22Rv1 (cell line): Measurements from ENCODE around the gene OBP2B.

Experiments used
- ZFX ChIP-seq: fragments of 450-650 bp; IDR thresholded peaks from 2 replicates; pipeline ENCODE4 v1.6.1; 2017; ENCODE audit warnings: antibody characterized with exemption, borderline replicate concordance
- TF ChIP-seq, protein P1 (sequence below): fragments of 450-650 bp; IDR thresholded peaks from 2 replicates; pipeline ENCODE4 v1.5.1; 2017; ENCODE audit warnings: mild to moderate bottlenecking

DNA sequence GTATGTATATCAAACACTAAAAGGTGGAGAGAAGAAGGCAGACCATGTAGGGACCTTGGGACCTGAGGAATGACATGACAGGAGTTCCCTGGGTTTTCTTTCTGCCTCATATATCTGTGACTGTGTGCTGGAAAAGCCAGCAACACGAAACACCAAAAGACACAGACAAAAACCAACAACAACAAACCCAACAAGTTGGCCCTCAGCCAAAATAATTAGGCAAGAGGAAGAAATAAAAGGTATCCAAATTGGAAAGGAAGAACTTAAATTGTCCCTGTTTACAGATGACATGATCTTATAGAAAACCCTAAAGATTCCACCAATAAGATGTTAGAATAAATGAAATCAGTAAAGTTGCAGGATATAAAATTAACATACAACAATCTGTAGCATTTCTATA, 44.2 kb upstream of the OBP2B start:
- TF ChIP-seq, protein P1, sequence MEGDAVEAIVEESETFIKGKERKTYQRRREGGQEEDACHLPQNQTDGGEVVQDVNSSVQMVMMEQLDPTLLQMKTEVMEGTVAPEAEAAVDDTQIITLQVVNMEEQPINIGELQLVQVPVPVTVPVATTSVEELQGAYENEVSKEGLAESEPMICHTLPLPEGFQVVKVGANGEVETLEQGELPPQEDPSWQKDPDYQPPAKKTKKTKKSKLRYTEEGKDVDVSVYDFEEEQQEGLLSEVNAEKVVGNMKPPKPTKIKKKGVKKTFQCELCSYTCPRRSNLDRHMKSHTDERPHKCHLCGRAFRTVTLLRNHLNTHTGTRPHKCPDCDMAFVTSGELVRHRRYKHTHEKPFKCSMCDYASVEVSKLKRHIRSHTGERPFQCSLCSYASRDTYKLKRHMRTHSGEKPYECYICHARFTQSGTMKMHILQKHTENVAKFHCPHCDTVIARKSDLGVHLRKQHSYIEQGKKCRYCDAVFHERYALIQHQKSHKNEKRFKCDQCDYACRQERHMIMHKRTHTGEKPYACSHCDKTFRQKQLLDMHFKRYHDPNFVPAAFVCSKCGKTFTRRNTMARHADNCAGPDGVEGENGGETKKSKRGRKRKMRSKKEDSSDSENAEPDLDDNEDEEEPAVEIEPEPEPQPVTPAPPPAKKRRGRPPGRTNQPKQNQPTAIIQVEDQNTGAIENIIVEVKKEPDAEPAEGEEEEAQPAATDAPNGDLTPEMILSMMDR, result no peak
- TF ChIP-seq ZFX, result no peak
